IMR-90 (cell line): ENCODE measurements around the gene CARS2. TPM values are rescaled to one million over a fixed set of nuclear protein-coding genes. Genes with fewer than 3 reads are reported as not detected.

Experiments
- ATAC-seq: fragments of 200-7000 bp; cut with Tn5 transposase; 2 replicates; pipeline ENCODE4 v1.9.1; 2020; ENCODE audit warnings: low read depth, mild to moderate bottlenecking, moderate library complexity
- Bru-seq: library from RNA; stranded (reverse); fragments of 400-500 nt; gene quantifications from one replicate; lab custom pipeline; 2021; lab: Mats Ljungman, UMichigan
- BruChase-seq, 2 experiments: library from RNA; stranded (reverse); fragments of 400-500 nt; gene quantifications; one replicate each; lab custom pipeline; 2021; lab: Mats Ljungman, UMichigan
- BruUV-seq: library from RNA; stranded (reverse); fragments of 400-500 nt; replicated peaks from 2 replicates; lab custom pipeline; 2021; lab: Mats Ljungman, UMichigan
- CTCF ChIA-PET: fragments of 300-600 bp; formaldehyde crosslinking; extraction: SDS; loops from one replicate; lab custom pipeline; 2021; ENCODE audit warnings: antibody characterized with exemption; lab: Yijun Ruan, JAX
- POLR2A ChIA-PET: fragments of 300-600 bp; sonication (Branson Sonifier 250); formaldehyde crosslinking; loops from one replicate; lab custom pipeline; 2022; ENCODE audit warnings: antibody characterized with exemption; ENCODE audit not compliant: unreplicated experiment; lab: Charles Lee
- DNase-seq: peaks from one replicate; pipeline ENCODE4 v3.0.0; 2013
- H2AFZ ChIP-seq: replicated peaks from 2 replicates; pipeline ENCODE3; 2013; ENCODE audit warnings: low read length, mild to moderate bottlenecking; ENCODE audit not compliant: poor library complexity
- H2AK5ac ChIP-seq: 2 replicates; pipeline ENCODE4 v1.6.1; 2013; ENCODE audit warnings: low read depth, low read length, inconsistent platforms
- H2AK9ac ChIP-seq: replicated peaks from 2 replicates; pipeline ENCODE3; 2013; ENCODE audit warnings: mild to moderate bottlenecking, low read depth, low read length, moderate library complexity; ENCODE audit not compliant: poor library complexity
- H2BK120ac ChIP-seq: 2 replicates; pipeline ENCODE4 v1.6.1; 2013; ENCODE audit warnings: low read depth, low read length, inconsistent platforms
- H2BK15ac ChIP-seq: 3 replicates; pipeline ENCODE4 v1.6.1; 2013; ENCODE audit warnings: low read depth, low read length, inconsistent platforms
- H2BK20ac ChIP-seq: 2 replicates; pipeline ENCODE4 v1.6.1; 2013; ENCODE audit warnings: low read depth, mild to moderate bottlenecking, inconsistent platforms, low read length, moderate library complexity
- H2BK5ac ChIP-seq: 2 replicates; pipeline ENCODE4 v1.6.1; 2013; ENCODE audit warnings: mild to moderate bottlenecking, low read depth, low read length, inconsistent platforms; ENCODE audit not compliant: poor library complexity, severe bottlenecking
- H3K14ac ChIP-seq: replicated peaks from 2 replicates; pipeline ENCODE4 v1.6.1; 2013; ENCODE audit warnings: low read depth, low read length, inconsistent platforms
- H3K18ac ChIP-seq: 2 replicates; pipeline ENCODE4 v1.6.1; 2013; ENCODE audit warnings: low read depth, low read length, control low read depth
- H3K23ac ChIP-seq: 2 replicates; pipeline ENCODE4 v1.6.1; 2013; ENCODE audit warnings: low read depth, low read length, inconsistent platforms
- H3K27ac ChIP-seq: 2 replicates; pipeline ENCODE4 v1.5.1; 2013; ENCODE audit warnings: mild to moderate bottlenecking, control low read depth, low read length; ENCODE audit not compliant: insufficient read depth
- H3K27me3 ChIP-seq: 2 replicates; pipeline ENCODE4 v1.6.1; 2013; ENCODE audit warnings: low read length; ENCODE audit not compliant: control insufficient read depth, insufficient read depth
- H3K36me3 ChIP-seq: 2 replicates; pipeline ENCODE4 v1.6.1; 2013; ENCODE audit warnings: low read length, mixed read lengths; ENCODE audit not compliant: control insufficient read depth, insufficient read depth
- H3K4ac ChIP-seq: 2 replicates; pipeline ENCODE4 v1.6.1; 2013; ENCODE audit warnings: low read depth, low read length, inconsistent platforms
- H3K4me1 ChIP-seq: 2 replicates; pipeline ENCODE4 v1.6.1; 2013; ENCODE audit warnings: low read length, mixed read lengths; ENCODE audit not compliant: control insufficient read depth, insufficient read depth
- H3K4me2 ChIP-seq: 2 replicates; pipeline ENCODE4 v1.6.1; 2013; ENCODE audit warnings: low read depth, mild to moderate bottlenecking, control low read depth, low read length, moderate library complexity
- H3K4me3 ChIP-seq: 2 replicates; pipeline ENCODE4 v1.5.1; 2013; ENCODE audit warnings: low read depth, mild to moderate bottlenecking, control low read depth, low read length, moderate library complexity; ENCODE audit not compliant: insufficient read depth
- H3K56ac ChIP-seq: 2 replicates; pipeline ENCODE4 v1.6.1; 2013; ENCODE audit warnings: low read length, inconsistent platforms; ENCODE audit not compliant: insufficient read depth; ENCODE audit errors: extremely low read depth
- H3K79me1 ChIP-seq, 2 experiments: 2 replicates each; pipeline ENCODE4 v1.6.1; 2013; ENCODE audit warnings: low read length in 2 of 2, inconsistent platforms in 1 of 2, low read depth in 1 of 2
- H3K9ac ChIP-seq: 2 replicates; pipeline ENCODE4 v1.6.1; 2013; ENCODE audit warnings: low read depth, low read length, control low read depth
- H3K9me1 ChIP-seq: 2 replicates; pipeline ENCODE4 v1.6.1; 2013; ENCODE audit warnings: low read length, inconsistent platforms; ENCODE audit not compliant: insufficient read depth
- H3K9me3 ChIP-seq: 2 replicates; pipeline ENCODE4 v1.6.1; 2013; ENCODE audit warnings: low read length; ENCODE audit not compliant: control insufficient read depth, insufficient read depth
- H4K20me1 ChIP-seq: 2 replicates; pipeline ENCODE4 v1.6.1; 2013; ENCODE audit warnings: low read length, inconsistent platforms; ENCODE audit not compliant: insufficient read depth
- H4K5ac ChIP-seq: 2 replicates; pipeline ENCODE4 v1.6.1; 2013; ENCODE audit warnings: mild to moderate bottlenecking, low read depth, low read length, control low read depth
- H4K8ac ChIP-seq, 2 experiments: 2 replicates each; pipeline ENCODE4 v1.6.1; 2013; ENCODE audit warnings: low read depth in 2 of 2, low read length in 2 of 2, control low read depth in 1 of 2, inconsistent platforms in 1 of 2
- H4K91ac ChIP-seq: 2 replicates; pipeline ENCODE4 v1.6.1; 2013; ENCODE audit warnings: low read depth, low read length, inconsistent platforms; ENCODE audit not compliant: insufficient read depth
- BHLHE40 ChIP-seq: fragments of 150-350 bp; IDR thresholded peaks from 2 replicates; pipeline ENCODE4 v1.6.1; 2016; ENCODE audit warnings: mild to moderate bottlenecking, low read depth, low read length
- CTCF ChIP-seq: conservative IDR thresholded peaks from 2 replicates; pipeline ENCODE4 v1.5.1; 2012; ENCODE audit warnings: mild to moderate bottlenecking, low read depth, low read length, improper control_type of control experiment
- MAZ ChIP-seq: IDR thresholded peaks from 2 replicates; pipeline ENCODE4 v1.6.1; 2012; ENCODE audit warnings: low read depth, mild to moderate bottlenecking, low read length, improper control_type of control experiment, moderate library complexity, borderline replicate concordance
- MXI1 ChIP-seq: IDR thresholded peaks from 2 replicates; pipeline ENCODE4 v1.6.1; 2012; ENCODE audit warnings: low read depth, mild to moderate bottlenecking, low read length, moderate library complexity, borderline replicate concordance
- POLR2A ChIP-seq: IDR thresholded peaks from 2 replicates; pipeline ENCODE4 v1.6.1; 2012; ENCODE audit warnings: mild to moderate bottlenecking, low read depth, low read length
- RCOR1 ChIP-seq: IDR thresholded peaks from 2 replicates; pipeline ENCODE4 v1.6.1; 2012; ENCODE audit warnings: mild to moderate bottlenecking, low read length, improper control_type of control experiment; ENCODE audit not compliant: insufficient replicate concordance
- WGBS, 2 experiments: methylation state at CpG; one replicate each; pipeline versions ENCODE4 v1.1.5 to v1.1.7; 2013; ENCODE audit warnings: missing lambda C conversion rate in 2 of 2; ENCODE audit not compliant: insufficient read length in 1 of 2; ENCODE audit errors: extremely low coverage in 2 of 2; 5-methylcytosine and 5-hydroxymethylcytosine counted together
- dilution Hi-C: fragments of 300-500 bp; cut with HindIII; formaldehyde crosslinking; loops from one replicate; pipeline ENCODE4 v1.14.3; 2018; ENCODE audit warnings: low sequenced_read_pairs; ENCODE audit not compliant: unreplicated experiment
- in situ Hi-C: fragments of 300-500 bp; cut with MboI; formaldehyde crosslinking; loops from 3 replicates; pipeline ENCODE4 v1.14.3; 2019; ENCODE audit warnings: low sequenced_read_pairs, inconsistent platforms, mixed read lengths
- intact Hi-C: fragments of 100-400 bp; cut with micrococcal nuclease; formaldehyde crosslinking; loops from 2 replicates; pipeline ENCODE4 v1.10.0; 2022
- long read RNA-seq: library from polyadenylated mRNA; unstranded; transcript quantifications from one replicate; pipeline ENCODE4 v2.0.0, GENCODE V29; 2021; ENCODE audit not compliant: unreplicated experiment
- polyA plus RNA-seq, 3 experiments: library from polyadenylated mRNA; depleted of rRNA; stranded (reverse); fragments of >200 nt; gene quantifications; 2 replicates each; pipeline ENCODE4 v1.2.3, GENCODE V29; 2012; ENCODE audit warnings: low replicate concordance in 1 of 3
- total RNA-seq: library from RNA; depleted of rRNA; stranded (reverse); fragments of >200 nt; gene quantifications from 2 replicates; pipeline ENCODE4 v1.2.3, GENCODE V29; 2012; rRNA removed

The CARS2 gene
- 71.4 and 76.2 TPM in 2 replicates for total RNA-seq
- 75.1 and 76.4 TPM in 2 replicates for polyA plus RNA-seq (2012; rRNA removed)
- 40.3 and 63.1 TPM in 2 replicates for polyA plus RNA-seq (2012; cell fraction: cytosol; rRNA removed)
- polyA plus RNA-seq (2012; cell fraction: nucleus; rRNA removed; ENCODE audit: low replicate concordance), result 266 and 332 TPM in 2 replicates
- percentile 82 among the genes with signal in this experiment for Bru-seq, nascent RNA
- percentile 85 among the genes with signal in this experiment for BruChase-seq, experiment 1, labeled RNA remaining after a 6-hour chase
- BruChase-seq, experiment 2, labeled RNA remaining after a 2-hour chase, result percentile 85 among the genes with signal in this experiment
- long read RNA-seq, transcript CARS2-201 (15 exons, 1,879 nt), result major isoform, 35 of 58 reads
- long read RNA-seq, partial matches to known transcripts, result 7 of 58 reads
- long read RNA-seq, other reads (novel, unspliced or antisense), result 15 of 58 reads

GRCh38 chr13:110705826-110706569 lies at the start of gene CARS2:
Gene CARS2, minus strand, starts transcription at chr13:110706116. Its CDS starts 23 bp downstream, at chr13:110706093.
- H3K14ac ChIP-seq, result peak within 1 kb of the TSS; percentile 81
- H2BK20ac ChIP-seq, result peak within 1 kb of the TSS; percentile 30; the same call in 1 of the 2 replicates
- peak; percentile 91 for DNase-seq
- H4K91ac ChIP-seq, result peak within 1 kb of the TSS; percentile 50; the same call in 1 of the 2 replicates
- H4K8ac ChIP-seq, result peak within 1 kb of the TSS; percentile 85 to 96; a peak in 3 of 4 replicates
- peak within 1 kb of the TSS; percentile 66 for H3K18ac ChIP-seq
- intact Hi-C loops, result no loop called here
- H2BK5ac ChIP-seq, result peak within 1 kb of the TSS; percentile 66
- TF ChIP-seq BHLHE40 (0 out of 2 replicates have a peak, but pooled peaks have one; percentile 7), POLR2A (peak; percentile 71), CTCF (0 out of 2 replicates have a peak, but pooled peaks have one; percentile 15), MAZ (peak; percentile 78; the same call in 1 of the 2 replicates), RCOR1 (no peak), MXI1 (peak; percentile 71; the same call in 1 of the 2 replicates)
- H2BK120ac ChIP-seq, result peak within 1 kb of the TSS; percentile 12; the same call in 1 of the 2 replicates
- peaks cover 15% of the 10 kb centered on the region for H3K9me1 ChIP-seq
- H4K20me1 ChIP-seq, result peaks cover 13% of the 10 kb centered on the region
- H3K56ac ChIP-seq, result peak within 1 kb of the TSS; percentile 27
- 5% methylated on average over 23 of the region's 80 CpGs; no CpG with 5 or more reads in 1 of the 2 experiments for WGBS, 2 experiments
- in situ Hi-C loops, result no loop called here
- H3K9me3 ChIP-seq, result no peaks in the 10 kb centered on the region
- H2AFZ ChIP-seq, result peak within 1 kb of the TSS; percentile 96
- H4K5ac ChIP-seq, result peak within 1 kb of the TSS; percentile 49
- H3K4me1 ChIP-seq, result peaks cover 17% of the 10 kb centered on the region
- H3K36me3 ChIP-seq, result peaks cover 7% of the 10 kb centered on the region
- peak within 1 kb of the TSS; percentile 58 for H3K23ac ChIP-seq
- peak within 1 kb of the TSS; percentile 95 for H2AK9ac ChIP-seq
- CTCF ChIA-PET, result no interaction called here
- peak within 1 kb of the TSS; percentile 75 for H3K4ac ChIP-seq
- H3K79me1 ChIP-seq, result peaks cover 29 to 53% of the 10 kb centered on the region in 2 experiments
- no TSS peak for BruUV-seq
- dilution Hi-C loops, result no loop called here
- H2BK15ac ChIP-seq, result no peak within 1 kb of the TSS
- peak within 1 kb of the TSS; percentile 93 for H3K4me2 ChIP-seq
- H3K27me3 ChIP-seq, result no peaks in the 10 kb centered on the region
- ATAC-seq, result peak; percentile 94
- peak within 1 kb of the TSS; percentile 93 for H3K9ac ChIP-seq
- H3K4me3 ChIP-seq, result peak within 1 kb of the TSS; percentile 87
- peak within 1 kb of the TSS; percentile 78 for H3K27ac ChIP-seq
- POLR2A ChIA-PET, result no interaction called here
- H2AK5ac ChIP-seq, result peak within 1 kb of the TSS; percentile 65
